GM23338 (cell line): ENCODE measurements around the gene POLR3E. TPM values are rescaled to one million over a fixed set of nuclear protein-coding genes. Genes with fewer than 3 reads are reported as not detected.
A peak's percentile ranks its signal among the peaks of the same experiment; 100 is the strongest.

Source experiments
- ATAC-seq: fragments of 200-7000 bp; cut with Tn5 transposase; 3 replicates; pipeline ENCODE4 v1.9.1; 2020
- DNase-seq: peaks from one replicate; pipeline ENCODE4 v3.0.0-alpha.2; 2015; ENCODE audit warnings: low spot score
- H2AFZ ChIP-seq: fragments of 200-600 bp; sonication (generic); 2 replicates; pipeline ENCODE4 v1.8.0; 2016; ENCODE audit warnings: antibody characterized with exemption, mild to moderate bottlenecking, moderate library complexity
- H3F3A ChIP-seq: fragments of 200-600 bp; sonication (generic); replicated peaks from 2 replicates; pipeline ENCODE4 v1.8.0; 2017; ENCODE audit warnings: antibody characterized with exemption, mixed run types, low read depth
- H3K27ac ChIP-seq: fragments of 200-600 bp; sonication (generic); 2 replicates; pipeline ENCODE4 v1.6.1; 2016; ENCODE audit warnings: low read depth
- H3K27me3 ChIP-seq: fragments of 200-600 bp; sonication (generic); 2 replicates; pipeline ENCODE4 v1.8.0; 2016; ENCODE audit warnings: mild to moderate bottlenecking, mixed run types, moderate library complexity; ENCODE audit not compliant: insufficient read depth
- H3K36me3 ChIP-seq: fragments of 200-600 bp; sonication (generic); 2 replicates; pipeline ENCODE4 v1.8.0; 2016; ENCODE audit warnings: mild to moderate bottlenecking; ENCODE audit not compliant: insufficient read depth
- H3K4me1 ChIP-seq: fragments of 200-600 bp; sonication (generic); 2 replicates; pipeline ENCODE4 v1.8.0; 2016; ENCODE audit warnings: mild to moderate bottlenecking, moderate library complexity; ENCODE audit not compliant: insufficient read depth
- H3K4me2 ChIP-seq: fragments of 200-600 bp; sonication (generic); 2 replicates; pipeline ENCODE4 v1.7.1; 2017; ENCODE audit warnings: mixed run types
- H3K4me3 ChIP-seq: fragments of 200-600 bp; sonication (generic); 2 replicates; pipeline ENCODE4 v1.6.1; 2016; ENCODE audit warnings: mixed run types
- H3K79me2 ChIP-seq: fragments of 200-600 bp; sonication (generic); replicated peaks from 2 replicates; pipeline ENCODE4 v1.8.0; 2017; ENCODE audit warnings: mild to moderate bottlenecking; ENCODE audit not compliant: insufficient read depth
- H3K9me2 ChIP-seq: fragments of 200-600 bp; sonication (generic); 2 replicates; pipeline ENCODE4 v1.8.0; 2017; ENCODE audit not compliant: insufficient read depth
- H4K20me1 ChIP-seq: fragments of 200-600 bp; sonication (generic); replicated peaks from 2 replicates; pipeline ENCODE4 v1.8.0; 2017; ENCODE audit warnings: mild to moderate bottlenecking; ENCODE audit not compliant: insufficient read depth
- H3K27ac Mint-ChIP-seq: 2 replicates; pipeline ENCODE4 v1.8.0; 2020; ENCODE audit warnings: inconsistent platforms, mild to moderate bottlenecking, moderate library complexity, mixed read lengths
- H3K27me3 Mint-ChIP-seq: 3 replicates; pipeline ENCODE4 v1.8.0; 2022; ENCODE audit warnings: low read depth, mild to moderate bottlenecking, moderate library complexity, mixed read lengths, inconsistent platforms; ENCODE audit not compliant: insufficient read depth, poor library complexity
- H3K36me3 Mint-ChIP-seq: 3 replicates; pipeline ENCODE4 v1.8.0; 2021; ENCODE audit warnings: low read depth, mild to moderate bottlenecking, inconsistent platforms, moderate library complexity, mixed read lengths
- H3K4me1 Mint-ChIP-seq: 3 replicates; pipeline ENCODE4 v1.8.0; 2020; ENCODE audit warnings: mild to moderate bottlenecking, inconsistent platforms, mixed read lengths
- H3K4me3 Mint-ChIP-seq: 3 replicates; pipeline ENCODE4 v1.8.0; 2021; ENCODE audit warnings: moderate library complexity, mild to moderate bottlenecking, inconsistent platforms, mixed read lengths
- H3K9me3 Mint-ChIP-seq: 3 replicates; pipeline ENCODE4 v1.8.0; 2020; ENCODE audit warnings: moderate library complexity, mild to moderate bottlenecking, inconsistent platforms, mixed read lengths
- CREB1 ChIP-seq: fragments of 250-450 bp; sonication (Bioruptor Pico); IDR thresholded peaks from 2 replicates; pipeline ENCODE4 v1.5.0; 2020; ENCODE audit warnings: low read depth, mild to moderate bottlenecking, moderate library complexity
- CTCF ChIP-seq, 2 experiments: fragments of 200-600 bp in 1 of 2; sonication (generic) in 1 of 2; conservative IDR thresholded peaks; 2 replicates each; pipeline versions ENCODE4 v1.5.1 to v1.6.1; 2016 to 2017; ENCODE audit warnings: antibody characterized with exemption in 2 of 2, low read depth in 2 of 2, mild to moderate bottlenecking in 2 of 2, moderate library complexity in 1 of 2
- ETS1 ChIP-seq: IDR thresholded peaks from 2 replicates; pipeline ENCODE4 v1.6.1; 2016; ENCODE audit warnings: antibody characterized with exemption
- EZH2 ChIP-seq: fragments of 200-600 bp; sonication (generic); IDR thresholded peaks from one replicate; pipeline ENCODE4 v1.8.0; 2017; ENCODE audit warnings: antibody characterized with exemption, mild to moderate bottlenecking, low read depth; ENCODE audit not compliant: unreplicated experiment
- EZH2phosphoT487 ChIP-seq: fragments of 200-600 bp; sonication (generic); IDR thresholded peaks from one replicate; pipeline ENCODE4 v1.8.1; 2018; ENCODE audit warnings: antibody characterized with exemption; ENCODE audit not compliant: unreplicated experiment
- JUNB ChIP-seq: IDR thresholded peaks from one replicate; pipeline ENCODE4 v1.6.1; 2016; ENCODE audit warnings: antibody characterized with exemption; ENCODE audit not compliant: unreplicated experiment
- NANOG ChIP-seq: IDR thresholded peaks from 2 replicates; pipeline ENCODE4 v1.6.1; 2016; ENCODE audit warnings: antibody characterized with exemption, borderline replicate concordance
- POLR2AphosphoS5 ChIP-seq: IDR thresholded peaks from 2 replicates; pipeline ENCODE4 v1.6.1; 2016; ENCODE audit warnings: antibody characterized with exemption, low read depth
- REST ChIP-seq: IDR thresholded peaks from one replicate; pipeline ENCODE4 v1.6.1; 2018; ENCODE audit warnings: antibody characterized with exemption; ENCODE audit not compliant: unreplicated experiment
- STAT1 ChIP-seq: IDR thresholded peaks from one replicate; pipeline ENCODE4 v1.6.1; 2016; ENCODE audit warnings: antibody characterized with exemption; ENCODE audit not compliant: unreplicated experiment
- ZNF114 ChIP-seq: fragments of 250-450 bp; sonication (Bioruptor Pico); IDR thresholded peaks from 2 replicates; pipeline ENCODE4 v1.5.0; 2020; ENCODE audit warnings: mild to moderate bottlenecking, moderate library complexity
- ZNF331 ChIP-seq: fragments of 250-450 bp; sonication (Bioruptor Pico); IDR thresholded peaks from 2 replicates; pipeline ENCODE4 v1.5.0; 2020; ENCODE audit warnings: low read depth, mild to moderate bottlenecking, moderate library complexity
- ZNF462 ChIP-seq: fragments of 250-450 bp; sonication (Bioruptor Pico); IDR thresholded peaks from 2 replicates; pipeline ENCODE4 v1.5.0; 2020; ENCODE audit warnings: mild to moderate bottlenecking, moderate library complexity
- polyA plus RNA-seq: library from polyadenylated mRNA; unstranded; fragments of >200 nt; fragmentation: Nextera tagmentation; extraction: Ambion mirVana; gene quantifications from 2 replicates; pipeline ENCODE4 v1.2.1, GENCODE V29; 2016
- total RNA-seq: library from RNA; depleted of rRNA; stranded (reverse); fragments of >200 nt; shearing (Covaris generic); gene quantifications from 2 replicates; pipeline ENCODE4 v1.2.3, GENCODE V29; 2014

Gene POLR3E
- total and polyA plus RNA-seq, 2 experiments from 2014 or later, result 62.7 to 141 TPM

GRCh38 chr16:22314661-22315626 is 17.7 kb downstream of the POLR3E start:
- H3K27ac ChIP-seq, result 0 out of 2 replicates have a peak overlapping the region, but pooled peaks have one; percentile 55
- peaks cover 18% of the 10 kb centered on the region; the same call in 1 of the 2 replicates for H3F3A ChIP-seq
- H3K4me3 ChIP-seq, result no peak overlapping the region
- no peak overlapping the region for H3K4me2 ChIP-seq
- no peaks in the 10 kb centered on the region for H3K4me1 ChIP-seq
- no peak overlapping the region for H3K27ac Mint-ChIP-seq
- H4K20me1 ChIP-seq, result peaks cover 12% of the 10 kb centered on the region
- TF ChIP-seq CREB1 (CRISPR knock-in tag) (no peak), ZNF462 (CRISPR knock-in tag) (no peak), NANOG (no peak), EZH2 (no peak), ETS1 (no peak), REST (no peak), ZNF331 (CRISPR knock-in tag) (no peak), POLR2AphosphoS5 (no peak), EZH2phosphoT487 (no peak), CTCF (conservative IDR thresholded peaks at IDR 0.05; ENCODE audit: low read depth in 2 of 2) (no peak), ZNF114 (CRISPR knock-in tag) (no peak), STAT1 (no peak), JUNB (no peak)
- no peak for DNase-seq
- no peaks in the 10 kb centered on the region for H3K27me3 ChIP-seq
- no peaks in the 10 kb centered on the region for H3K9me3 Mint-ChIP-seq
- no peak overlapping the region for H2AFZ ChIP-seq
- no peaks in the 10 kb centered on the region for H3K79me2 ChIP-seq
- H3K36me3 ChIP-seq, result peaks cover 22% of the 10 kb centered on the region
- ATAC-seq, result no peak
- H3K4me3 Mint-ChIP-seq, result no peak overlapping the region
- H3K9me2 ChIP-seq, result no peaks in the 10 kb centered on the region
- peaks cover 2% of the 10 kb centered on the region for H3K27me3 Mint-ChIP-seq
- no peaks in the 10 kb centered on the region for H3K4me1 Mint-ChIP-seq
- peaks cover 78% of the 10 kb centered on the region for H3K36me3 Mint-ChIP-seq
